Right atrium auricular region (tissue), 2 donors: ENCODE results near the gene TRAM2. TPM values are rescaled to one million over a fixed set of nuclear protein-coding genes. Genes with fewer than 3 reads are reported as not detected.

Experiments used
- DNase-seq: peaks from one replicate; pipeline ENCODE4 v3.0.0-alpha.2; 2019; ENCODE audit warnings: low spot score
- H3K27ac ChIP-seq, 2 donors: fragments of 200-600 bp; sonication (generic); 1 replicate in 1 of 2; 2 replicates in 1 of 2; pipeline ENCODE4 v1.5.1; 2016 to 2019
- H3K27me3 ChIP-seq, 2 donors: fragments of 200-600 bp; sonication (generic); one replicate each; pipeline versions ENCODE4 v1.5.1 to v1.6.0; 2017 to 2019
- H3K36me3 ChIP-seq: fragments of 200-600 bp; sonication (generic); one replicate; pipeline ENCODE4 v1.5.1; 2016
- H3K4me1 ChIP-seq, 2 donors: fragments of 200-600 bp; sonication (generic); one replicate each; pipeline versions ENCODE4 v1.5.1 to v1.6.0; 2017 to 2019
- H3K4me3 ChIP-seq, 2 donors: fragments of 200-600 bp; sonication (generic); 1 replicate in 1 of 2; 2 replicates in 1 of 2; pipeline ENCODE4 v1.5.1; 2017 to 2019; ENCODE audit warnings: mild to moderate bottlenecking in 1 of 2, moderate library complexity in 1 of 2
- H3K9me3 ChIP-seq, 2 donors: fragments of 200-600 bp; sonication (generic); one replicate each; pipeline ENCODE4 v1.5.1; 2019
- total RNA-seq, 2 donors: library from RNA; depleted of rRNA; stranded (reverse); fragments of >200 nt; gene quantifications; one replicate each; pipeline ENCODE4 v1.1.0, GENCODE V29; 2016
- TF ChIP-seq, protein P1 (sequence below), 2 donors: fragments of 200-600 bp; sonication (generic); IDR thresholded peaks; one replicate each; pipeline ENCODE4 v1.5.1; 2019; ENCODE audit warnings: antibody characterized with exemption in 2 of 2

Gene TRAM2
- total RNA-seq, 2 donors from 2014 or later, result 10.3 to 15.9 TPM

DNA sequence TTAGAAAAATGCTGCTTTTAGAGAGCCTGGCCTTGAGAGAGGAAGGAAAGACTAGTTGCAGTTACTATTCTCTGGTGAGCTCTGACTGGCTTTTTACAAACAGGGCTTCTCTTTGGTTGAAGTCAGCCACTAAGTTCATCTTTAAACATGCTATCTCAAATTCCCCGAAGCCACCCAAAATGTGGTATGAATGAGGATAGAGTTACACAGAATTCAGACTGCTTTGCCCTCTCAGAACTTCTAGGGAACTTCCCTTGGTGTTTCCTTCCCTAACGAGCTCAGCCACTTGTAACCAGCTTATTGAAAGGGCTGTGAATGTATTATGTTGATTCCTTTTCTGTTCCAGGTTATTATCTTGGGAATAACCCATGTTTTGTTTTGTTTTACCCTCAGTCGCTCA is 83.2 kb downstream of the TRAM2 start:
- TF ChIP-seq, protein P1, sequence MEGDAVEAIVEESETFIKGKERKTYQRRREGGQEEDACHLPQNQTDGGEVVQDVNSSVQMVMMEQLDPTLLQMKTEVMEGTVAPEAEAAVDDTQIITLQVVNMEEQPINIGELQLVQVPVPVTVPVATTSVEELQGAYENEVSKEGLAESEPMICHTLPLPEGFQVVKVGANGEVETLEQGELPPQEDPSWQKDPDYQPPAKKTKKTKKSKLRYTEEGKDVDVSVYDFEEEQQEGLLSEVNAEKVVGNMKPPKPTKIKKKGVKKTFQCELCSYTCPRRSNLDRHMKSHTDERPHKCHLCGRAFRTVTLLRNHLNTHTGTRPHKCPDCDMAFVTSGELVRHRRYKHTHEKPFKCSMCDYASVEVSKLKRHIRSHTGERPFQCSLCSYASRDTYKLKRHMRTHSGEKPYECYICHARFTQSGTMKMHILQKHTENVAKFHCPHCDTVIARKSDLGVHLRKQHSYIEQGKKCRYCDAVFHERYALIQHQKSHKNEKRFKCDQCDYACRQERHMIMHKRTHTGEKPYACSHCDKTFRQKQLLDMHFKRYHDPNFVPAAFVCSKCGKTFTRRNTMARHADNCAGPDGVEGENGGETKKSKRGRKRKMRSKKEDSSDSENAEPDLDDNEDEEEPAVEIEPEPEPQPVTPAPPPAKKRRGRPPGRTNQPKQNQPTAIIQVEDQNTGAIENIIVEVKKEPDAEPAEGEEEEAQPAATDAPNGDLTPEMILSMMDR (IDR thresholded peaks at IDR 0.05), result no peak
- no peak for DNase-seq
- H3K27ac ChIP-seq, result no peak overlapping the region
- no peaks in the 10 kb centered on the region for H3K9me3 ChIP-seq
- H3K4me3 ChIP-seq, result no peak overlapping the region
- H3K4me1 ChIP-seq, result peaks cover 0 to 25% of the 10 kb centered on the region in 2 donors
- no peaks in the 10 kb centered on the region for H3K27me3 ChIP-seq
- no peaks in the 10 kb centered on the region for H3K36me3 ChIP-seq

DNA sequence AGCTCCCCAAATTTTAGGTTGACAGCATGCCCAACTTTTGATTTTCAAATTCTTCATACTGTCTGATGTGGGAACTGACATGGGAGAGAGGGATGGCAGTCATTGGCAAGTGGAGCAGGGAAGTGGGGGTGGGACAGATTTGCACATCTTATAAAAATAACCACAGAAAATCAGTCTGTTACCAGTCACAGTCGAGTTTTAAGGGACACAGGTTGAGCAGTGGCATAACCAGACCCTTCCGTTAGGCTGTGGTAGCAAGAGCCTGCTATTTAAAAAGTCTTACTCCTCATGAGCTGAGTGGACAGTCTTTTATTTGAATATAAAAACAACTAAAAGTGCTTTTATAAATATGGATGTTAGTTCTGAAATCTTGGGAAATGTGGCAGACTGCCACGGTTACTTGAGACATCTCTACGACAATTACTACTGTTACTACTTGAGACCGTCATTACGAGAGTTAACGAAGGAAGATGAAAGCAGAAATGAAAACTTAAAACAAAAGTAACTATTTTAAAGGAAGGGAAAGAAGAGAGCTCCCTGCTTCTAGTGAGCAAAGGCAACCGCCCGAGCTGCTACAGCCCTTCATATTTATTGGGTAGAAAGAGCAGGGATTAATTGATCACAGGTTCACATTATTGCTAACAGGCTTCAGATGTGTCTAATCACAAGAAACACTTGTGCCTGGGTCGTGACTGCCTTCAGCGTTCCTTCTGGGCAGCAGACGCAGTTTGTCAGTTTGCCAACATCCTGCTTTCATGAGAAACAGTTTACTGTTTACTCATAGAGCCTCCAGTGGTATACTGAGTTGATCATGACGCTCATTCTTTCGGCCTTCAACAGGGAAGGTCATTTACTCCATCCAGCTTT is 85.4 kb downstream of the TRAM2 start:
- no peaks in the 10 kb centered on the region for H3K36me3 ChIP-seq
- no peak overlapping the region for H3K4me3 ChIP-seq
- H3K9me3 ChIP-seq, result no peaks in the 10 kb centered on the region
- TF ChIP-seq, protein P1 (IDR thresholded peaks at IDR 0.05), result no peak
- DNase-seq, result no peak
- H3K27ac ChIP-seq, result no peak overlapping the region
- H3K4me1 ChIP-seq, result peaks cover 0 to 8% of the 10 kb centered on the region in 2 donors
- H3K27me3 ChIP-seq, result no peaks in the 10 kb centered on the region

DNA sequence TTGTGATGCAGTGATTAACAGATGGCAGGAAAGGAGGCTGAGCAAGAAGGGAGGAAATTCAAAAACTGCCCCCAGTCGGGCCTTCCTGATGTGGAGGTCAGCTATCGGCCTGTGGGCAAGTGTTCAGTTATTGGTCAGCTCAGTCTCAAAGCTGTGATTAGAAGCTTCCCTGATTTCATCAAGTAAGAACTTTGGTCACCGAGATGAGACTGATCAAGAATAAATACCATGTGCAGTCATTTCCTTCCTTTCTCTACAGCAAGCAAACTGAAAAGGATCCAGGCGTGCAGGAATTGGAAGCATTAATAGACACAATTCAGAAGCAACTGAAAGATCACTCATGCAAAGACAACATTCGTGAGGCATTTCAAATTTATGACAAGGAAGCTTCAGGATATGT is 87.0 kb downstream of the TRAM2 start:
- TF ChIP-seq, protein P1 (IDR thresholded peaks at IDR 0.05), result no peak
- Histone ChIP-seq H3K27ac (no peak overlapping the region), H3K9me3 (no peaks in the 10 kb centered on the region), H3K4me3 (no peak overlapping the region), H3K36me3 (no peaks in the 10 kb centered on the region), H3K27me3 (no peaks in the 10 kb centered on the region), H3K4me1 (peaks cover 0 to 8% of the 10 kb centered on the region in 2 donors)
- no peak for DNase-seq

DNA sequence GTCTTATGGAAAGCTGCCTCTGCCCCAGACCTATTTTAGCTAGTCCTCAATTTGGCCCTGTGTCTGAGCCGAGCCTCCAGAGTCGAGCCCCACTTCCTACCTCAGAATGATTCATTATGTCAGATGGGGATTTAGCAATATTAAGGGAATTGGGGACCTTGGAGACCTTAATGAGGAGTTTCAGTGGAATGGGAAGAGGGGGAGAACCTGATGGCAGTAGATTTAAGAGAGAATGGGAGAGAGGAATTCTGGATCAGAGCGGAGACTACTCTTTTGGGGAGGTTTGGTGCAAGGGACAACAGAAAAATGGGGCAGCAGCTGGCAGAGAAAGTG is 93.2 kb downstream of the TRAM2 start:
- Histone ChIP-seq H3K36me3 (no peaks in the 10 kb centered on the region), H3K27ac (no peak overlapping the region), H3K4me3 (no peak overlapping the region), H3K9me3 (no peaks in the 10 kb centered on the region), H3K27me3 (no peaks in the 10 kb centered on the region), H3K4me1 (no peaks in the 10 kb centered on the region)
- TF ChIP-seq, protein P1 (IDR thresholded peaks at IDR 0.05), result no peak
- DNase-seq, result no peak

DNA sequence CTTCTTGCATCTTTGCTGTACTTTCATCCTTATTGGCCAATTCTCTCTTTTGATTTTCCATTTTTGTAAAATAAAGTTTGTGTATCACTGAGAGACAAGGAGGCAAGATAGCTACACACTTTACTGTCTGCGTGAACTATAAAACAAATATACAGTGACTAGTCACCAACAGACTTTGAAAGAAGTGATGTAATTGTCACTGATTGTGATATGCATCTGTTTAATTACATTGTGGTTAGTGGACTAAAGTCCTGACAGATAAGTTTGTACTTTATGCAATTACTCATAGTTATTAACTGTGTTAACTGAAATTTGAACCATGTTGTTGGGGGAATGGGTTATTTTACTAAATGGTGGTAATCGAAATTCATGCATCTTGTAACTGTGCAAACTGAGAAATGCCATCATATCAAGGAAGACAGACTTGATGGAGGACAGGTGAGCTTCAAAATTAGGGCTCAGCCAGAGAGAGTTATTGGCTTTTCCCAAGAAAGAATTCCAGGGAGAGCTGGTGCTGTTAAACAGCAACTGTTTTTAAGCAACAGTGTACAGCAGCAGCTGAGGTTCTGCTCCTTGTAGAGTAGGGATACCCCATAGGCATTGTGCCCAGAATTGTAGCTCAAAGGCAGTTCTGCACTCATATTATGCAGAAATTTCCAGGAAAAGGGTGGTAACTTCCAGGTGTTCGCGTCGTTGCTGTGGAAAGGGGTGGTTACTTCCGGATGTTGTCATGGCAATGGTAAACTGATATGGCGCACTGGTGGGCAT is 93.8 kb downstream of the TRAM2 start:
- TF ChIP-seq, protein P1 (IDR thresholded peaks at IDR 0.05), result no peak
- H3K36me3 ChIP-seq, result no peaks in the 10 kb centered on the region
- DNase-seq, result no peak
- H3K27me3 ChIP-seq, result no peaks in the 10 kb centered on the region
- no peak overlapping the region for H3K27ac ChIP-seq
- no peak overlapping the region for H3K4me3 ChIP-seq
- H3K4me1 ChIP-seq, result no peaks in the 10 kb centered on the region
- H3K9me3 ChIP-seq, result no peaks in the 10 kb centered on the region
